CD4-positive, alpha-beta T cell treated with Interleukin-4 for 4 hours (primary cell): Measurements from ENCODE around the gene ARF3.
"Not testable (repeated sequence)": the region's sequence is repeated elsewhere in the genome, so short reads cannot be mapped to it uniquely, and the experiment has no call there.

Experiments
- DNase-seq: peaks from one replicate; pipeline ENCODE4 v3.0.0-alpha.2; 2020

ARF3 gene

DNA sequence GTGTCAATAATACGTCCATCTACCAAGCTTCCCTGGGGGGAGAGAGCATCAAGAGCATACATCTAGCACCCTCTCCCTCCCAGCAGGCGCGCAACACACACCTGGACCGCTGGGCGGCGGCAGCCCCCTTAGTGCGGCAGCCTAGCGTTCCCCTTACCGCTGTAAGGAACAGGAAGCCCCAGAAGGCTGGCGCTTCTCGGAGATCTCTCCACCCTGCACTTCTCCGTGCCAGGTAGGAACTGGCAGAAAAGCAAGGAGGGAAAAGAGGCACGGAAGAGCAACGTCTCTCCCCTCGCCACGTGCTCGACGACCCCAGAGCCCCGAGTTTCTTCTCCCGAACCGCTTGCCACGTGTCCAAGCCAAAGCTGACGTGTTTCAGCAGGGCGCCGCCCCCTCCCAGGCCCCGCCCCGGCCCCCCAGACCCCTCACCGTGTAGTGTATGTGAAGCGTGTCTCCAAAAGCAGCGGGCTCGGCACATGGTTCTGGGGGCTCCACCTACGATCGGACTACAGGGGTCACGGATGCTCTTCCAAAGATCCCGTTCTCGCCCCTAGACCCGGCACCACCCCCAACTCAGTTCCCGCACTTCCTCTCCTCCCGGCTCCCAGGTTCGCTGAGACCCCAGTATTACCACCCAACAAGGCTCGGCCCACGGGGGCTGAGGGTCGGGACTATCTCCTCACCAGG, 32.5 kb downstream of the ARF3 start:
- DNase-seq = peak; percentile 73

DNA sequence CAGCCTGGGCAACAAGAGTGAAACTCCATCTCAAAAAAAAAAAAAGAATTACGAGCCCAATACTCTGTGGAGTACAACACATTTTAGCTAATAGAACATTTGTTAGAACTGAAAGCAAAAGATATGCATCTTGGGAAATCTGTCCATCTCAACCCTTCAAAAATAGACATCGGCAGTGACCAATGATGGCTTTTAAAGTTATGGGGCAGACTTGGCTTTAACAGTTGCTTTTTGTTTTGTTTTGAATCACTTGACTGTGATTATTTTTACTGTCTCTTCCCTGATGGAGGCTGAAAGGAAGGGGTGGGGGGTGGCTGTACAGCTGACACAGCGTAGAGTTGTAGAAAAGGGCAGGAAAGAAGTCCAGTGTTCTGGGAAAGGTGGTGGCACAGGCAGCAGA, 34.2 kb downstream of the ARF3 start:
- DNase-seq = no peak

DNA sequence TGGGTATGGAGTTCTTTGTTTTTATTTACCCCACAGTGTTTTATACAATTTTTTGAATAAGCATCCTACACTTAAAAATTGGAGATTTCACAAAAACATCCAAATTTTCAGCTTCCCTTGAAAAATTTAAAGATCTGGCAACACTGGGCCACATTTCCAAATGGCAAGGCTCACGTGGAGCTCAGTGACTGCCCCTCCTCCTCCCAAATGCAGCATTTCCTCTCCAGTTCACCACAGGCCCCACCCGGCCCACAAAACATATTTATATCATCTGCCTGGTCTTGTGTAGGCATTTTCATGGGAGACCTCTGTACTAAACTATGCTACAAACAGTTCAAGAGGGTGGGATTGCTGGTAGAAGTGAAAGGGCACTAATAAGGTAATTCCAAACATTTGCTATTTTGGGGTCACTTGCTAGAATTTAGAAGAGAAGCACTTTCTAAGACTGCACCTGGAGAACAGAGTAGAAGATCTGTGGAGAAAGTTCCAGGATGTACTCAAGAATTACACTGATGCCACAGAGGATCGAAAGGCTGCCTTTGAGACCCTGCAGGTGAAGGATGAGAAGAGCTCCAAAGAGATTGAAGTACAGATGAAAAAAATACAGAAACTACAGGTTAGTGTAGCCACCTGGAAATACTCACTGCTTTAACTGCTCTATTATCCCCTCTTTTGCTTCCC, 39.3 kb downstream of the ARF3 start:
- DNase-seq = peak; percentile 59

DNA sequence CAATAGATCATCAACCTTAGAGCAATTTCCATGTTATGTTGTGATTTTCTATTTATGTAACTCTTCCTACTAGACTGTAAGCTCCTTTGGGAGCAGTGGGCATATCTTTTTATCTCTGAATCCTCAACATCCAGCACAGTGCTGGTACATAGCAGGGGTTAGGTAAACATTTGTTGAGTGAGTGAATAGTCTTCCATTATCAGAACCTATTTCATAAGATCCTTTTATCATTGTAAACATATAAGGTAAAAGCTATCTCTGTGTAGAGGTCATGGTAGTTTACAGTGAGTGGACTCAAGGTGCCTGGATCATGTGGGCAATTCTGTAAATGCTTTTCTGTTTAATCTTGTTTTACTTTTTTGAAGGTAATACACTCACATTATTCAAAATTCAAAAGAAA, 47.1 kb downstream of the ARF3 start:
- DNase-seq = no peak

DNA sequence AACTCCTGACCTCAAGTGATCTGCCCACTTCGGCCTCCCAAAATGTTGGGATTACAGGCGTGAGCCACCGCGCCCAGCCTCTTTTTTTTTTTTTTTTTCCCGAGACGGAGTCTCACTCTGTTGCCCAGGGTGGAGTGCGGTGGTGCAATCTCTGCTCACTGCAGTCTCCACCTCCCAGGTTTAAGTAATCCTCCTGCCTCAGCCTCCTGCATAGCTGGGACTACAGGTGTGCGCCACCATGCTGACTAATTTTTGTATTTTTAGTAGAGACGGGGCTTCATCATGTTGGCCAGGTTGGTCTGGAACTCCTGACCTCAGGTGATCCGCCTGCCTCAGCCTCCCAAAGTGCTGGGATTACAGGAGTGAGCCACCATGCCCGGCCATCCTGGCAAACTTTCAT, 47.6 kb downstream of the ARF3 start:
- DNase-seq = not testable (repeated sequence)

DNA sequence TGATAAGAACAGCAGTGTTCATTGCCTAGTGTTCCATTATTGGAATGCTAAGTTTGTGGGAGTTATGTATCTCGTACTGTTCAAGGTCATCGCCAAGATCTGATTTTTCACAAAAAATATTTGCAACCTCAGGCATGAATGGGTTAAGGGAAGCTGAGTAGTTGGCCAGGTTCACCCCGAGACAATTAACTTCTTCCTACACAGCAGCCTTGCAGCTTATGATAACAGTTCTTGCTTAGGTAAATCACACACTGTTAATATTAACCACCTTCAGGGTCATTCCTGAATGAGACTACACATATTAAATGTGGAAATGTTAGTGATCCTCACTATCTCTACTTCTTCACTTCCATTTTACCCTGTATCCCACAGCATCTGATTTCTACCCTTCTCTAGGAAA, 50.0 kb downstream of the ARF3 start:
- DNase-seq = no peak

DNA sequence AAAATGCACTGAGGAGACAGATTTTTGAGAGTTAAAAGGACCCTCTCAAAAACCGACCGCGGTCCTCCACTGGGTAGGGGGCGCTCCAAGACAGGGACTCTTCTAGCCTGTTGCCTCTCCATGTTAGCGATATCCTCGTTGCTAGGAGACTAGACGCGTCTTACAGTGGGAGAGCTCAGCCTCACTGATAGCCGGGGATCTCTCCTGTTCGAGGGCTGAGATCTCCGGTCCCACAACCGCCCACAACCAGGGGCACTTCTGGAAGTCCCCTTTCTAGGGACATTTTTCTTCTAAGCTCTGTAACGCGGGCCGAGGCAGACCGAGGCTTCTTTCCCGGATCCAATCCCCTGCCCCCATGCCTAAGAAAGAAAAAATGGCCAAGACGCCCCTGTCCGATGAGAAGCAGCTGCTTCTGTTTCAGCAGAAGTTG, 53.3 kb downstream of the ARF3 start:
- DNase-seq = peak; percentile 90

DNA sequence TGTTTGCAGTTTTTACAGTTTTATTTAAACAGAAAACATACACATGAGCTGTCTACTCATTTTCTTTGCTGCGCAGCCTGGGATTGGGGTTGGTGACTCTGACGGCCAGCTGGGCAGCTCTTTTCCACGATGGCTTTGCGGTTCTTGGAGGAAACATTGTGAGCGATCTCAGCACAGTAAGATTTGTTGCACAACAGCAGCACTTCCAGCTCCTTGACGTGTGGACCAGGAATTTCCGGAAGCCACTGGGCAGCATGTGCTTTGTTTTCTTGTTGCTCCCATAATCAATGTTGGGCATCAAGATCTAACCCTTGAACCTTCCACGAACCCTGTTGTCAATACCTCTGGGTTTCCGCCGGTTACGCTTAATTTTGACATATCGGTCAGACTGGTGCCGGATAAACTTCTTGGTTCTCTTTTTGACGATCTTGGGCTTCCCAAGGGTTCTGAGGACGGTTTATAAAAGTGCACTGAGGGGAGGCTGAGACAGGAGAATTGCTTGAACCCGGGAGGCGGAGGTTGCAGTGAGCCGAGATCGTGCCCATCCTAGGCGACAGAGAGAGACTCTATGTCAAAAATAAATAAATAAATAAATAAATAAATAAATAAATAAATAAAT, 53.8 kb downstream of the ARF3 start:
- DNase-seq = no peak

DNA sequence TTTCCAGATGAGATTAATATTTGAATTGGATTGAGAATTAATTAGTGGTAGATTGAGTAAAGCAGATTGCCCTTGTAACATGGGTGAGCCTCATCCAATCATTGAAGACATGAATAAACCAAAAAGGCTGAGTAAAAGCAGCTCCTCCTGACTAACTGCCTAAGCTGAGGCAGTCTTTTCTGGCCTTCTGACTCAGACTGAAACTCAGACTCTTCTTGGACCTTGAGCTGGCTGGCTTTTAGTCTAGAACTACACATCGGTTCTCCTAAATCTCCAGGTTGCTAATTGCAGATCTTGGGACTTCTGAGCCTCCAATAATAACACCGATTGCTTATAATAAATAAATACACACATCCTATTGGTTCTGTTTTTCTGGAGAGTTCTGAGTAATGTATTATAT, 56.0 kb downstream of the ARF3 start:
- DNase-seq = no peak

DNA sequence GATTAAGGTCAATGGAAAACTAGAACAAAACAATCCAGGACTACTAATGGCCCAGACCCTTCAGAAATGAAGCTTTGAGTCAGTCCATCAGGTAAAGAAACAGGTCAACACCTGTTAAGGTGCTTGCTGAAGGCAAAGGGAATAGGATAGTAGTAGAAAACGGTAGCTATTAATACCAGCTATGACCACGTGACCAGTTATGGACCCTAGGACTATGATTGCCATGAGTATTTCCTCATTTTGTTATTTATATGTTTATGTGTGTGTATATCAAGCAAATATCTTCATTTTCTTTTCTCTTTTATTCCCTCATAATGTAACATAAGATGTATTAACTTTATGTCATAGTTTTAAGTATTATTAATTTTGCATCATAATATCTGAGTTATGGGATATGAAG, 57.6 kb downstream of the ARF3 start:
- DNase-seq = no peak

DNA sequence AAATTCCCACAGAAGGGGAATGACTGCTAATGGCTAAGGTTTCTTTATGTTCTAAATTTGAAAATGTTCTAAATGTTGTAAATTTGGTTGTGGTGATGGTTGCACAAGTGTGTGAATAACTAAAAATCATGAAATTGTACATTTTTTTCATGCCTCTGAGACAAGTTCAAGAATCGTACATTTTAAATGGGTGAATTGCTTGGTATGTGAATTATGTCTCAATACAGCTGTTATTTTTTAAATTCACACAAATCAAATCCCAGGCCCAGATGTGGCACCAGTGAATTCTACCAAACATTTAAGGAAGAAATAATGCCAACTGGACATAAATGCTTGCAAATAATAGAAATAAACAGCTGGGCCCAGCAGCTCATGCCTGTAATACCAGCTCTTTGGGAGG, 63.0 kb downstream of the ARF3 start:
- no peak for DNase-seq

DNA sequence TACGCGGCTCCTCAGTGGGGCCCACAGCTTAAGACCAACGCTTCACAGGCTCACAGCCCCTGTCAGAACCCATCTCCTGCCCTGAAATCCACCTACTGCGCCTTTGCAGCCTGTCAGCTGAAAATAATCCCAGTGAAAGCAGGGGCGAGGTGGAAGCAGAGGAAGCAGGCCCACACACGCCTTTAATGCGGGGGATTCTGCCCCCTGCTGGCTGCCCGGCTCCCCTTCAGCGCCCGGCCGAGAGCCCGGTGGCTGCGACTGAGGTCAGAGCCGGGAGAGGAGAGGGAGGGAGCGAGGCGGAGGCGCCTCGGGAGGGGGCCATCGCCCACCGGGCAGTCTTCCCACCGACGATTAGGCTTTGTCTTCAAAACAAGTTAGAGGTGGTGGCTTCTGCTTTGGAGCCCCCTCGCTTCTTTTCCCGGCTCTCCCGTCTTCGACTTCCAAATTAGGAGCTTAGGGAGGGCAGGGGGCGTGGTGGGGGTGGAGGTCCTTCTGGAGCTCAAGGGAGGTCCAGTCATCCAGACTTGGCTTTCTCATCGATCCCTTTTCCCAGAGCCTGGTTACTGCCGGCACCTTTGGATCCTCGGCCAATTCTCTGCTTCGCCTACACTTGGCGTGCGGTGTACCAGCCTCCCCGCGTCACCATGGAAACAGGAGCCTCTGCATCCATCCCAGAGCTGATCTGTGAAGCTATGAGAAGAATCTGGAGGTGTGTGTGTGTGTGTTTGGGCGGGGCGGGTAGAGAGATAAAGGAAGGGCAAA, 66.4 kb downstream of the ARF3 start:
- peak; percentile 60 for DNase-seq

DNA sequence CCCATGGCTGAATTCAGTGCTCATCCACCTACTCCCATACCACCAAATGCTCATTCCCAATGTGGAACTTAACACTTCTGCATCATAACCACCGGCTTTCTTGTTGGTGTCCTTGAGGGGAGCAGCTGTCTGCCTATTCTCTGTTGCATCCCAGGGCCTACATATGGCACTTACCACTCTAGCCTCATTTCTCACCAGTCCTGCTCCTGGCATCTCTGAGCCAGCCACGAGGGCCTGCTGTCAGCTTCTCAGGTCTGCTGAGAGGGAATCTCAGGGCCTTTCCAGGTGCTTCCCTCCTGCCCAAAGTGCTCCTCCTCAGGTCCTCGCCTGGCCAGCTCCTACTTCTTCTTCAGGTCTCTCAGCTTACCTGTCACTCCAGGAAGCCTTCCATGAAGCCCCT, 67.6 kb downstream of the ARF3 start:
- DNase-seq = no peak
